Uterus (tissue), 4 donors: ENCODE data around the gene C1orf159. TPM values are rescaled to one million over a fixed set of nuclear protein-coding genes. Genes with fewer than 3 reads are reported as not detected.
"Not testable (repeated sequence)": the region's sequence is repeated elsewhere in the genome, so short reads cannot be mapped to it uniquely, and the experiment has no call there.

ENCODE experiments used
- DNase-seq, 2 donors: peaks; one replicate each; pipeline ENCODE4 v3.0.0-alpha.2; 2019 to 2020
- H3K27ac ChIP-seq, 2 donors: fragments of 200-600 bp; sonication (generic); 1 replicate in 1 of 2; 2 replicates in 1 of 2; pipeline ENCODE4 v1.5.1; 2016 to 2018
- H3K27me3 ChIP-seq, 2 donors: fragments of 200-600 bp; sonication (generic); one replicate each; pipeline ENCODE4 v1.5.1; 2018 to 2019; ENCODE audit warnings: control low read depth in 1 of 2
- H3K36me3 ChIP-seq, 2 donors: fragments of 200-600 bp; sonication (generic); one replicate each; pipeline ENCODE4 v1.5.1; 2019; ENCODE audit warnings: control low read depth in 1 of 2
- H3K4me1 ChIP-seq, 2 donors: fragments of 200-600 bp; sonication (generic); one replicate each; pipeline ENCODE4 v1.5.1; 2018 to 2019; ENCODE audit warnings: control low read depth in 1 of 2
- H3K4me3 ChIP-seq, 2 donors: fragments of 200-600 bp; sonication (generic); 1 replicate in 1 of 2; 2 replicates in 1 of 2; pipeline ENCODE4 v1.5.1; 2018 to 2019; ENCODE audit warnings: mild to moderate bottlenecking in 1 of 2
- H3K9me3 ChIP-seq, 2 donors: fragments of 200-600 bp; sonication (generic); one replicate each; pipeline ENCODE4 v1.5.1; 2019; ENCODE audit warnings: control low read depth in 1 of 2
- POLR2A ChIP-seq, 2 donors: fragments of 450-650 bp; IDR thresholded peaks; one replicate each; pipeline ENCODE4 v1.6.1; 2016; ENCODE audit warnings: antibody characterized with exemption in 2 of 2, mild to moderate bottlenecking in 1 of 2, moderate library complexity in 1 of 2
- intact Hi-C: fragments of 100-400 bp; cut with DNase I; formaldehyde crosslinking; loops from one replicate; pipeline ENCODE4 v1.15.1; 2023; ENCODE audit warnings: low total_unique reads
- total RNA-seq, 4 donors: library from RNA; depleted of rRNA in 3 of 4; stranded (reverse); fragments of >200 nt in 3 of 4; gene quantifications; one replicate each; pipeline versions ENCODE4 v1.1.0 to v1.2.4, GENCODE V29; 2014 to 2023
- TF ChIP-seq, protein P1 (sequence below), 4 experiments: fragments of 200-600 bp in 2 of 4; fragments of 450-650 bp in 2 of 4; sonication (generic) in 2 of 4; IDR thresholded peaks; one replicate each; pipeline ENCODE4 v1.5.1; 2016 to 2019; ENCODE audit warnings: antibody characterized with exemption in 4 of 4, mild to moderate bottlenecking in 2 of 4, moderate library complexity in 1 of 4
- donor health status: DM: yes; HTN: yes; CAD: no.

The C1orf159 gene
- total RNA-seq, 4 donors from 2014 or later: 4.9 to 20.0 (median 17.9) TPM

DNA sequence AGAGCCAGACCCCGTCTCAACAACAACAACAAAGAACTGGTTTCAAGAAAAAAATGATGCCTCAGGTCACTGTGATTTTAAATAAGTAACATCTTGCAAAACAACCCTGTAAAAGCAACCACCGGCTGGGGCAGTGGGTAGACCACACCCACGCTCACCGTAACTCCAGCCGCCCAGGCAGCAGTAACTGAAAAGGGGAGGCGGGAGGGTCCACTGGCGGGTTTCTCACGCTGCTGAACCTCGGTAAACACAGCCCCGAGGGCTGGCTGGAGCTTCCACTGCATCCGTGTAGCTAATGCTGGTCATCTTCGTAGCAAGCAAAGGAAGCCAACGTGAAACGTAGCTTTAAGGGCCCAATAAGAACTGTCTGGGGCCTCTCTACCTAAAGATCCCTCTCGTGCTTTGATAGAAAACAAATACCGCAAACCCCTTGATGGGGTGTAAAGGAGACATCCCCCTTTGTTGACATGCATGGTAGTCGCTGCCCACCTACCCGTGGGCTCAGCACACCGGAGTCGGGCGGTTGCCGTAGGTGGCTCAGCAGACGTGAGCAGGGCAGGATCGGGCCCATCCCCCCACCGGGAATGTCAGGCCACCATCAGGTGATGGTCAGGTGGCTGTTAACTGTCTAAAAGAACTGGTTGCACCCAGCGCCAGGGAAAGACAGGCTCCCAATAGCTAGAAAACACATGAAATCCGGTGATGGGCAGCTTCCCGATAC lies 4.2 kb downstream of the C1orf159 start:
- peaks cover 0 to 6% of the 10 kb centered on the region in 2 donors for H3K4me1 ChIP-seq
- no peak overlapping the region for H3K4me3 ChIP-seq
- H3K36me3 ChIP-seq: no peaks in the 10 kb centered on the region
- H3K9me3 ChIP-seq: peaks cover 0 to under 1% of the 10 kb centered on the region in 2 donors
- no peak overlapping the region for H3K27ac ChIP-seq
- no peaks in the 10 kb centered on the region for H3K27me3 ChIP-seq
- intact Hi-C loops: no loop called here
- DNase-seq: no peak
- no peak for TF ChIP-seq POLR2A (IDR thresholded peaks at IDR 0.05)
- TF ChIP-seq, protein P1, sequence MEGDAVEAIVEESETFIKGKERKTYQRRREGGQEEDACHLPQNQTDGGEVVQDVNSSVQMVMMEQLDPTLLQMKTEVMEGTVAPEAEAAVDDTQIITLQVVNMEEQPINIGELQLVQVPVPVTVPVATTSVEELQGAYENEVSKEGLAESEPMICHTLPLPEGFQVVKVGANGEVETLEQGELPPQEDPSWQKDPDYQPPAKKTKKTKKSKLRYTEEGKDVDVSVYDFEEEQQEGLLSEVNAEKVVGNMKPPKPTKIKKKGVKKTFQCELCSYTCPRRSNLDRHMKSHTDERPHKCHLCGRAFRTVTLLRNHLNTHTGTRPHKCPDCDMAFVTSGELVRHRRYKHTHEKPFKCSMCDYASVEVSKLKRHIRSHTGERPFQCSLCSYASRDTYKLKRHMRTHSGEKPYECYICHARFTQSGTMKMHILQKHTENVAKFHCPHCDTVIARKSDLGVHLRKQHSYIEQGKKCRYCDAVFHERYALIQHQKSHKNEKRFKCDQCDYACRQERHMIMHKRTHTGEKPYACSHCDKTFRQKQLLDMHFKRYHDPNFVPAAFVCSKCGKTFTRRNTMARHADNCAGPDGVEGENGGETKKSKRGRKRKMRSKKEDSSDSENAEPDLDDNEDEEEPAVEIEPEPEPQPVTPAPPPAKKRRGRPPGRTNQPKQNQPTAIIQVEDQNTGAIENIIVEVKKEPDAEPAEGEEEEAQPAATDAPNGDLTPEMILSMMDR (IDR thresholded peaks at IDR 0.05): no peak

DNA sequence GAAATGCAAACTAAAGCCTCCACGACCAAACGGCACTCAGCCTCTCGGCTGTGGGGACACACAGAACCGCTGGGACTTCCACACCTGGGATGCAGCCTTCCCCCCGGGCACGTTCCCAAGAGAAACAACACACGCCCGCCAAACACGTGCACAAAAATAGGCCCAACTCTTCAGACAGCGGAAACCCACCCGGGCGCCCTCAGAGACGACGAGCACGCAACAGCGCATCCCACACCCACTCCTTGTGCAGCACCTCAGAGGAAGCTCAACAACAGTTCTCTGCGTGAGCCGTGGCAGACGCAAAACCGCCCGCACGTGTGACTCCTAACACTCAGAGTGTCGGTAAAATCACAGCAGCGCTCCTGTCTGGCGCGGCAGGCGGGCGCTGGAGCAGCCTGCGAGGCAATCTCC lies 5.3 kb downstream of the C1orf159 start:
- Histone ChIP-seq H3K27me3 (no peaks in the 10 kb centered on the region), H3K27ac (no peak overlapping the region), H3K4me1 (peaks cover 0 to 6% of the 10 kb centered on the region in 2 donors), H3K9me3 (peaks cover 0 to 3% of the 10 kb centered on the region in 2 donors), H3K4me3 (no peak overlapping the region), H3K36me3 (no peaks in the 10 kb centered on the region)
- TF ChIP-seq, protein P1 (IDR thresholded peaks at IDR 0.05): no peak
- intact Hi-C loops: no loop called here
- no peak for DNase-seq

DNA sequence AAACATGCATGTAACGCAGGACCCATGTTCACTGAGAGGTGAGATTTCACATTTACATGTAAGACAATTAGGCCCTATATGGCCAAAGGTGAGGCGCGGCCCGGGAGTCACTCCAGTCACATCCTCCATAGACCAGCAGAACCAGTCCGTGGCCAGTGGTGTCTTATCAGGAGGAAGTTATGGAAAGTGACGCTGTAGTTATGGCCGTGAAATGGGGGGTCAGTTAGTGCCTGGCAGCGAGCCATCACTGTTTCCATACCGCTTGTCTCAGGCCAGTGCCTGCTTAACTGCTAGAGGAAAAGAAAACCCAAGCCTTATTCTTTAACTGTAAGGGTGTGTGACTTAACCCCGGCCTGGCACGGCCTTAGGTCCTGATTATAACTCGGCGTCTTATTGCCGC lies 6.1 kb downstream of the C1orf159 start:
- Histone ChIP-seq H3K4me3 (no peak overlapping the region), H3K27ac (no peak overlapping the region), H3K9me3 (peaks cover 0 to 3% of the 10 kb centered on the region in 2 donors), H3K27me3 (no peaks in the 10 kb centered on the region), H3K36me3 (no peaks in the 10 kb centered on the region), H3K4me1 (peaks cover 0 to 1% of the 10 kb centered on the region in 2 donors)
- DNase-seq: no peak
- TF ChIP-seq, protein P1 (IDR thresholded peaks at IDR 0.05): no peak
- TF ChIP-seq POLR2A (IDR thresholded peaks at IDR 0.05): no peak
- intact Hi-C loops: no loop called here

DNA sequence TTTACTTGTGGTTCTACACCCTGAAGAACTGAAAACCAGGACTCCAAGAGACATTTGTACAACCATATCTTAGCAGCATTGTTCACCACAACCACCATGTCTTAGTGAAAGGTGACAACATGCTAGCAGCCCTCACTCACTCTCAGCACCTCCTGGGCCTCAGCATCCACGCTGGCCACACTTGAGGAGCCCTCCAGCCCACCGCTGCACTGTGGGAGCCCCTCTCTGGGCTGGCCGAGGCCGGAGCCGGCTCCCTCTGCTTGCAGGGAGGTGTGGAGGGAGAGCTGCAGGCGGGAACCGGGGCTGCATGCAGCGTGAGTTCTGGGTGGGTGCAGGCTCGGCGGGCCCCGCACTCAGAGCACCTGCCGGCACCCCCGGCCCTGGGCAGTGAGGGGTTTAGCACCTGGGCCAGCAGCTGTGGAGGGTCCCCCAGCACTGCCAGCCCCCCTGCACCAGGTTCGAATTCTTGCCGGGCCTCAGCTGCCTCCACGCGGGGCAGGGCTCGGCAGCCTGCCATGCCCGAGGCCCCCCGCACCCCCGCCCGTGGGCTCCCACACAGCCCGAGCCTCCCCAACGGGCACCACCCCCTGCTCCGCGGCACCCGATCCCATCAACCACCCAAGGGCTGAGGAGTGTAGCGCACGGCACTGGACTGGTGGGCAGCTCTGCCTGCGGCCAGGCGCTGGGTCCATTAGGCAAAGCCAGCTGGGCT lies 9.2 kb downstream of the C1orf159 start:
- DNase-seq: no peak
- intact Hi-C loops: no loop called here
- Histone ChIP-seq H3K4me3 (no peak overlapping the region), H3K4me1 (no peaks in the 10 kb centered on the region), H3K9me3 (peaks cover 0 to 3% of the 10 kb centered on the region in 2 donors), H3K27ac (no peak overlapping the region), H3K27me3 (no peaks in the 10 kb centered on the region), H3K36me3 (no peaks in the 10 kb centered on the region)
- TF ChIP-seq, protein P1 (IDR thresholded peaks at IDR 0.05): no peak

DNA sequence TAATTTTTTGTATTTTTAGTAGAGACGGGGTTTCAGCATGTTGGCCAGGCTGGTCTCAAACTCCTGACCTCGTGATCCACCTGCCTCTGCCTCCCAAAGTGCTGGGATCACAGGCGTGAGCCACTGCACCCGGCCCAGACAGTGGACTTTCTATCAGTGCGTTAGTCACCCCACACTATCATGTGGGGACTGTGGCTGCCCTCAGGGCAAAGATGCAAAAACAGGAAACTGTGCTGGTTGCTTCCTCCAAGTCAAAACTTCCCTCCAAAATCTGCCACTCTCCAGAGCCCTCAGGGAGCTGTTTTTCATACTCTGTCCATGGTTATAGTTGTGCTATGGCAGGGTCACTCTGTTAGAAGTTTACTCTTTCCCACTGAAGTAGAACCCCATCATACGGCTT lies 11.7 kb downstream of the C1orf159 start:
- intact Hi-C loops, H3K27me3 ChIP-seq, H3K4me3 ChIP-seq, H3K36me3 ChIP-seq, H3K9me3 ChIP-seq, H3K27ac ChIP-seq, DNase-seq, H3K4me1 ChIP-seq: not testable (repeated sequence)
